Trophoblast cell (in vitro differentiated cells and primary cell): Measurements from ENCODE around the gene EGFL7. TPM values are rescaled to one million over a fixed set of nuclear protein-coding genes. Genes with fewer than 3 reads are reported as not detected.

Experiments used
- DNase-seq, 2 donors: peaks; one replicate each; pipeline ENCODE4 v3.0.0-alpha.2; 2016
- H2AFZ ChIP-seq: 2 replicates; pipeline ENCODE4 v1.6.1; 2013; ENCODE audit warnings: low read length, moderate library complexity, mild to moderate bottlenecking; ENCODE audit not compliant: insufficient read depth, poor library complexity
- H2AK5ac ChIP-seq: 2 replicates; pipeline ENCODE4 v1.6.1; 2013; ENCODE audit warnings: mild to moderate bottlenecking, low read length
- H2BK120ac ChIP-seq: 2 replicates; pipeline ENCODE4 v1.6.1; 2013; ENCODE audit warnings: low read length, mild to moderate bottlenecking, moderate library complexity; ENCODE audit not compliant: insufficient read depth, poor library complexity
- H2BK12ac ChIP-seq: 2 replicates; pipeline ENCODE4 v1.6.1; 2013; ENCODE audit warnings: mild to moderate bottlenecking, low read length, moderate library complexity
- H2BK5ac ChIP-seq: 2 replicates; pipeline ENCODE4 v1.6.1; 2013; ENCODE audit warnings: low read length, low read depth, moderate library complexity, mild to moderate bottlenecking; ENCODE audit not compliant: poor library complexity
- H3K14ac ChIP-seq: 2 replicates; pipeline ENCODE4 v1.6.1; 2013; ENCODE audit warnings: mild to moderate bottlenecking, low read length
- H3K18ac ChIP-seq: 2 replicates; pipeline ENCODE4 v1.6.1; 2013; ENCODE audit warnings: mild to moderate bottlenecking, low read length
- H3K23ac ChIP-seq: 2 replicates; pipeline ENCODE4 v1.6.1; 2013; ENCODE audit warnings: low read length
- H3K27ac ChIP-seq: 2 replicates; pipeline ENCODE4 v1.5.1; 2013; ENCODE audit warnings: low read depth, mild to moderate bottlenecking, inconsistent platforms, low read length, moderate library complexity
- H3K27me3 ChIP-seq: 2 replicates; pipeline ENCODE4 v1.6.1; 2013; ENCODE audit warnings: inconsistent platforms, mild to moderate bottlenecking, low read length, moderate library complexity; ENCODE audit not compliant: insufficient read depth
- H3K36me3 ChIP-seq, 2 experiments: 1 replicate in 1 of 2; 2 replicates in 1 of 2; pipeline ENCODE4 v1.6.1; 2013; ENCODE audit warnings: low read length in 2 of 2, mild to moderate bottlenecking in 2 of 2, moderate library complexity in 1 of 2; ENCODE audit not compliant: insufficient read depth in 2 of 2, control insufficient read depth in 1 of 2
- H3K4ac ChIP-seq: 2 replicates; pipeline ENCODE4 v1.6.1; 2013; ENCODE audit warnings: low read depth, mild to moderate bottlenecking, low read length, moderate library complexity
- H3K4me1 ChIP-seq, 2 experiments: 1 replicate in 1 of 2; 2 replicates in 1 of 2; pipeline ENCODE4 v1.6.1; 2013; ENCODE audit warnings: low read length in 2 of 2, mild to moderate bottlenecking in 2 of 2, moderate library complexity in 1 of 2; ENCODE audit not compliant: insufficient read depth in 2 of 2, control insufficient read depth in 1 of 2
- H3K4me2 ChIP-seq: 2 replicates; pipeline ENCODE4 v1.6.1; 2013; ENCODE audit warnings: inconsistent platforms, mild to moderate bottlenecking, low read length, moderate library complexity
- H3K4me3 ChIP-seq: 2 replicates; pipeline ENCODE4 v1.5.1; 2013; ENCODE audit warnings: mild to moderate bottlenecking, low read depth, low read length, inconsistent platforms
- H3K79me1 ChIP-seq: one replicate; pipeline ENCODE4 v1.6.1; 2013; ENCODE audit warnings: low read length
- H3K79me2 ChIP-seq: 2 replicates; pipeline ENCODE4 v1.6.1; 2013; ENCODE audit warnings: low read length, mild to moderate bottlenecking; ENCODE audit not compliant: control insufficient read depth, insufficient read depth, poor library complexity
- H3K9ac ChIP-seq: 2 replicates; pipeline ENCODE4 v1.6.1; 2013; ENCODE audit warnings: mild to moderate bottlenecking, low read length
- H3K9me3 ChIP-seq: 2 replicates; pipeline ENCODE4 v1.6.1; 2013; ENCODE audit warnings: low read depth, mild to moderate bottlenecking, control low read depth, inconsistent platforms, low read length; ENCODE audit not compliant: insufficient read depth
- H4K12ac ChIP-seq: 2 replicates; pipeline ENCODE4 v1.6.1; 2013; ENCODE audit warnings: low read depth, mild to moderate bottlenecking, low read length, moderate library complexity
- H4K8ac ChIP-seq: 2 replicates; pipeline ENCODE4 v1.6.1; 2013; ENCODE audit warnings: low read depth, mild to moderate bottlenecking, low read length, moderate library complexity
- H4K91ac ChIP-seq: one replicate; pipeline ENCODE4 v1.6.1; 2013; ENCODE audit warnings: low read depth, mild to moderate bottlenecking, low read length, moderate library complexity
- WGBS: extraction: QIAGEN DNeasy Blood & Tissue Kit; methylation state at CpG from one replicate; pipeline ENCODE4 v1.1.7; 2013; ENCODE audit warnings: missing lambda C conversion rate; ENCODE audit not compliant: insufficient read length, insufficient coverage; ENCODE audit errors: extremely low coverage; 5-methylcytosine and 5-hydroxymethylcytosine counted together
- polyA plus RNA-seq: library from polyadenylated mRNA; stranded (reverse); fragments of 200-250 nt; gene quantifications from 2 replicates; pipeline ENCODE4 v1.2.3, GENCODE V29; 2013

Gene EGFL7
- polyA plus RNA-seq, result 29.6 and 29.9 TPM in 2 replicates

GRCh38 chr9:136662656-136663581 is at the start of gene EGFL7:
Gene EGFL7, plus strand, starts transcription at chr9:136662916. Its CDS starts 5,367 bp downstream, at chr9:136668283.
- Histone ChIP-seq H2AFZ (no peak within 1 kb of the TSS), H3K4ac (no peak within 1 kb of the TSS), H4K91ac (peak within 1 kb of the TSS; percentile 23), H3K14ac (no peak within 1 kb of the TSS), H3K9me3 (peaks cover 2% of the 10 kb centered on the region), H3K27ac (no peak within 1 kb of the TSS), H3K27me3 (peaks cover 5% of the 10 kb centered on the region), H3K4me1 (peaks cover 3 to 5% of the 10 kb centered on the region in 2 experiments), H3K79me1 (peaks cover 3% of the 10 kb centered on the region), H3K4me3 (peak within 1 kb of the TSS; percentile 7), H4K12ac (no peak within 1 kb of the TSS), H3K4me2 (no peak within 1 kb of the TSS), H2AK5ac (no peak within 1 kb of the TSS), H3K23ac (no peak within 1 kb of the TSS), H2BK5ac (no peak within 1 kb of the TSS), H3K18ac (no peak within 1 kb of the TSS), H2BK120ac (no peak within 1 kb of the TSS), H3K79me2 (no peaks in the 10 kb centered on the region), H4K8ac (no peak within 1 kb of the TSS), H3K36me3 (no peaks in the 10 kb centered on the region), H2BK12ac (no peak within 1 kb of the TSS), H3K9ac (no peak within 1 kb of the TSS)
- DNase-seq, result no peak
- no CpG with 5 or more reads among the region's 38 CpGs for WGBS

GRCh38 chr9:136613824-136614371 is 48.8 kb upstream of the EGFL7 start:
- Histone ChIP-seq H3K4me3 (no peak overlapping the region), H4K8ac (peak overlapping the region; percentile 22), H3K4me1 (peaks cover 3 to 10% of the 10 kb centered on the region in 2 experiments), H2AFZ (no peak overlapping the region), H2BK12ac (peak overlapping the region; percentile 27), H3K23ac (no peak overlapping the region), H3K14ac (peak overlapping the region; percentile 16), H3K79me1 (peaks cover 20% of the 10 kb centered on the region), H2BK5ac (peak overlapping the region; percentile 16), H3K27me3 (no peaks in the 10 kb centered on the region), H3K79me2 (peaks cover 2% of the 10 kb centered on the region), H3K36me3 (no peaks in the 10 kb centered on the region), H4K91ac (peak overlapping the region; percentile 63), H2AK5ac (peak overlapping the region; percentile 31), H3K4ac (no peak overlapping the region), H3K18ac (peak overlapping the region; percentile 7), H3K4me2 (no peak overlapping the region), H2BK120ac (peak overlapping the region; percentile 60), H3K9me3 (peaks cover 1% of the 10 kb centered on the region), H3K9ac (no peak overlapping the region), H3K27ac (no peak overlapping the region), H4K12ac (no peak overlapping the region)
- WGBS, result no CpG with 5 or more reads among the region's 19 CpGs
- no peak for DNase-seq

DNA sequence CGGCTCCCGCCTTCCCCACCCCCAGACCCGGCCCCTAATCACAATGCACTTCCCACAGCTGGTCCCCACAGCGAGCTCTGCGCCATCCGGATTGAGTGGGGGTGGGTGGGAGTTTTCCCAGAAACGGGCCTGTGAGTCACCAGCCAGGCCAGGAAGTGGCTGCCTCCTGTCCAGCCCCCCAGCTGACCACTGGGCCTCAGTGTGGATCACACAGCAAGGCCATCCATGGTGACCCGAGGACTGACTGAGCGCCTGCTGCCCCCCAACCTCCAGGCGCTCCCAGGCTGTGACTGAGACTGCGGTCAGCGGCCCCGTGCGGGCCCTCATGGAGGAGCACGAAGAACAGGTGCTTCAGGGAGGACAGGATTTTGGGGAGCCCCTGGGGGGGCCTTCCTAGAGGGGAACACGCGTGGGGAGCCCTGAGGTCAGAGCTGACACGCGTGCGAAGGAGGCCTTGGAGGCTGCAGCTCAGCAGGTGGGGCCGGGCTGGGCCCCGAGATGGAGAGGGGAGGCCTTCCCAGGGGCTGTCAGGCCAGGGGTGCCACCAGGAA is 48.3 kb upstream of the EGFL7 start:
- Histone ChIP-seq H2BK12ac (no peak overlapping the region), H4K91ac (peak overlapping the region; percentile 38), H2BK120ac (peak overlapping the region; percentile 36), H2AK5ac (no peak overlapping the region), H3K4ac (peak overlapping the region; percentile 20), H3K4me3 (no peak overlapping the region), H3K79me2 (peaks cover 2% of the 10 kb centered on the region), H2BK5ac (no peak overlapping the region), H3K14ac (peak overlapping the region; percentile 26), H3K4me1 (peaks cover 3 to 10% of the 10 kb centered on the region in 2 experiments), H2AFZ (no peak overlapping the region), H4K8ac (no peak overlapping the region), H3K27ac (no peak overlapping the region), H3K27me3 (no peaks in the 10 kb centered on the region), H4K12ac (no peak overlapping the region), H3K23ac (no peak overlapping the region), H3K9me3 (peaks cover 1% of the 10 kb centered on the region), H3K36me3 (no peaks in the 10 kb centered on the region), H3K18ac (no peak overlapping the region), H3K9ac (no peak overlapping the region), H3K4me2 (no peak overlapping the region), H3K79me1 (peaks cover 19% of the 10 kb centered on the region)
- DNase-seq, result no peak
- WGBS, result no CpG with 5 or more reads among the region's 22 CpGs

DNA sequence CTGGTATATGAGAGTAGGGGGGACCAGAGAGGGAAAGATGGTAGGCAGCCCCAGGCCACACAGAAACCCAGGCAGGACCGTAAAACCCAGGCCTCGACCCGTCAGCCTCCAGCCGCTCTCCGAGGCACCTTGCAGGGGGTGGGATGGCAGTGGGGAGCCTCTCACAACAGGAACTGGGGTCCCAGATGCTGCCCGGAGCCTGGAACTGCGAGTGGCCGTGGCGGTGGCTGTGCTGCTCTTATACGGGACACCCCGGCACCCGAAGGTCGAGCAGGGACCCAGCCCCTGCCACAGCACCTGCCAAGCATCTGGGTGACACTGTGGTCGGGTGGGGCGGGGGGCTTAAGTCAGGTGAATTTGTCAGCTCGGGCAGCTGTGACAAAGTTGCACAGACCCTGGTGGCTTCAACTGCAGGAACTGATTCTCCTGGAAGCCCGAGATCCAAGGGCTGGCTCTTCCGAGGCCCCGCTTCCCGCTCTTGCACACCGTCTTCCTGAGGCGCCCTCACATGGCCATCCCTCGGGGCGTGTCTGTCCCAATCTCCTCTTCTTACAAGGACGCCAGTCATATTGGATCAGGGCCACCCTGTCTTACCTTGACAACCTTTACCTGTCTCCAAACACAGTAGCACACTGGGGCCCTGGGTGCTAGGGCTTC is 47.6 kb upstream of the EGFL7 start:
- H2BK120ac ChIP-seq, result peak overlapping the region; percentile 36
- no peaks in the 10 kb centered on the region for H3K36me3 ChIP-seq
- no peak for DNase-seq
- H2AFZ ChIP-seq, result peak overlapping the region; percentile 30
- no peak overlapping the region for H2BK5ac ChIP-seq
- H3K18ac ChIP-seq, result no peak overlapping the region
- no peak overlapping the region for H4K8ac ChIP-seq
- no peak overlapping the region for H3K4ac ChIP-seq
- no peak overlapping the region for H3K4me3 ChIP-seq
- H3K9ac ChIP-seq, result no peak overlapping the region
- peak overlapping the region; percentile 26 for H3K14ac ChIP-seq
- peak overlapping the region; percentile 81 for H4K91ac ChIP-seq
- no CpG with 5 or more reads among the region's 25 CpGs for WGBS
- no peak overlapping the region for H3K4me2 ChIP-seq
- peak overlapping the region; percentile 55 for H2AK5ac ChIP-seq
- H3K9me3 ChIP-seq, result peaks cover 1% of the 10 kb centered on the region
- no peak overlapping the region for H3K23ac ChIP-seq
- no peak overlapping the region for H4K12ac ChIP-seq
- peak overlapping the region; percentile 47 for H2BK12ac ChIP-seq
- peaks cover 3 to 10% of the 10 kb centered on the region in 2 experiments for H3K4me1 ChIP-seq
- H3K79me2 ChIP-seq, result peaks cover 2% of the 10 kb centered on the region
- no peaks in the 10 kb centered on the region for H3K27me3 ChIP-seq
- H3K27ac ChIP-seq, result no peak overlapping the region
- H3K79me1 ChIP-seq, result peaks cover 15% of the 10 kb centered on the region
